Mucosa of descending colon (tissue), 3 donors: ENCODE results near the gene ATP1B3. TPM values are rescaled to one million over a fixed set of nuclear protein-coding genes. Genes with fewer than 3 reads are reported as not detected.
"Not testable (repeated sequence)": the region's sequence is repeated elsewhere in the genome, so short reads cannot be mapped to it uniquely, and the experiment has no call there.

ENCODE experiments used
- ATAC-seq: fragments of 200-7000 bp; cut with Tn5 transposase; one replicate; pipeline ENCODE4 v1.9.1; 2020; ENCODE audit warnings: mild to moderate bottlenecking, moderate library complexity
- DNase-seq, 3 donors: peaks; one replicate each; pipeline ENCODE4 v3.0.0-alpha.2; 2020
- H3K36me3 ChIP-seq: fragments of 200-600 bp; one replicate; pipeline ENCODE4 v1.8.0; 2021; ENCODE audit warnings: low read depth, mild to moderate bottlenecking
- H3K4me1 ChIP-seq: fragments of 200-600 bp; one replicate; pipeline ENCODE4 v1.8.0; 2021; ENCODE audit warnings: low read depth, mild to moderate bottlenecking
- H3K4me3 ChIP-seq: fragments of 200-600 bp; one replicate; pipeline ENCODE4 v1.8.0; 2021; ENCODE audit warnings: mild to moderate bottlenecking
- H3K9me3 ChIP-seq: fragments of 200-600 bp; one replicate; pipeline ENCODE4 v1.8.0; 2021; ENCODE audit warnings: mild to moderate bottlenecking
- intact Hi-C, 2 donors: fragments of 100-400 bp; cut with DNase I in 1 of 2; cut with micrococcal nuclease in 1 of 2; formaldehyde crosslinking; loops; one replicate each; pipeline versions ENCODE4 v1.11.0 to v1.11.1; 2022; cut with DNase I, micrococcal nuclease
- total RNA-seq, 3 donors: library from RNA; stranded (reverse); fragmentation: NEBNext Ultra II Directional in 2 of 3; extraction: Animal tissue kit (Norgen Biotek cat#: 25700) in 2 of 3; gene quantifications; one replicate each; pipeline versions ENCODE4 v1.2.1 to v1.2.4, GENCODE V29; 2021 to 2023
- TF ChIP-seq, protein P1 (sequence below): fragments of 200-600 bp; IDR thresholded peaks from one replicate; pipeline ENCODE4 v1.8.0; 2022; ENCODE audit warnings: antibody characterized with exemption, mild to moderate bottlenecking
- donor health status: DM: no; HTN: no; CAD: no; lungs with moderate emphysema.
- donor health status: DM: no; HTN: no; CAD: no.
- donor health status: DM: no; HTN: yes; CAD: no.

The ATP1B3 gene
- total RNA-seq, 3 donors from 2014 or later, result 266 to 466 (median 330) TPM

- no peak overlapping the region for H3K4me3 ChIP-seq
- DNase-seq, result no peak
- H3K36me3 ChIP-seq, result no peaks in the 10 kb centered on the region
- TF ChIP-seq, protein P1, sequence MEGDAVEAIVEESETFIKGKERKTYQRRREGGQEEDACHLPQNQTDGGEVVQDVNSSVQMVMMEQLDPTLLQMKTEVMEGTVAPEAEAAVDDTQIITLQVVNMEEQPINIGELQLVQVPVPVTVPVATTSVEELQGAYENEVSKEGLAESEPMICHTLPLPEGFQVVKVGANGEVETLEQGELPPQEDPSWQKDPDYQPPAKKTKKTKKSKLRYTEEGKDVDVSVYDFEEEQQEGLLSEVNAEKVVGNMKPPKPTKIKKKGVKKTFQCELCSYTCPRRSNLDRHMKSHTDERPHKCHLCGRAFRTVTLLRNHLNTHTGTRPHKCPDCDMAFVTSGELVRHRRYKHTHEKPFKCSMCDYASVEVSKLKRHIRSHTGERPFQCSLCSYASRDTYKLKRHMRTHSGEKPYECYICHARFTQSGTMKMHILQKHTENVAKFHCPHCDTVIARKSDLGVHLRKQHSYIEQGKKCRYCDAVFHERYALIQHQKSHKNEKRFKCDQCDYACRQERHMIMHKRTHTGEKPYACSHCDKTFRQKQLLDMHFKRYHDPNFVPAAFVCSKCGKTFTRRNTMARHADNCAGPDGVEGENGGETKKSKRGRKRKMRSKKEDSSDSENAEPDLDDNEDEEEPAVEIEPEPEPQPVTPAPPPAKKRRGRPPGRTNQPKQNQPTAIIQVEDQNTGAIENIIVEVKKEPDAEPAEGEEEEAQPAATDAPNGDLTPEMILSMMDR, result no peak
- no peaks in the 10 kb centered on the region for H3K4me1 ChIP-seq
- ATAC-seq, result no peak
- intact Hi-C loops, result no loop called here
- no peaks in the 10 kb centered on the region for H3K9me3 ChIP-seq
Measured at GRCh38 chr3:141909408-141909807, 33.0 kb downstream of the ATP1B3 start.

- H3K36me3 ChIP-seq, intact Hi-C loops, H3K9me3 ChIP-seq: not testable (repeated sequence)
Measured at GRCh38 chr3:141909986-141910385, 33.5 kb downstream of the ATP1B3 start.

GRCh38 chr3:141913150-141913811, 36.8 kb downstream of the ATP1B3 start:
- DNase-seq, result peak in 1 of 3 donors; percentile 78
- no peaks in the 10 kb centered on the region for H3K9me3 ChIP-seq
- H3K4me1 ChIP-seq, result no peaks in the 10 kb centered on the region
- H3K36me3 ChIP-seq, result no peaks in the 10 kb centered on the region
- TF ChIP-seq, protein P1, result peak; percentile 33
- intact Hi-C loops, result no loop called here
- H3K4me3 ChIP-seq, result no peak overlapping the region
- peak; percentile 89 for ATAC-seq

More at GRCh38 chr3:141909986-141910385, 33.5 kb downstream of the ATP1B3 start:
- ATAC-seq, H3K4me1 ChIP-seq, H3K4me3 ChIP-seq, DNase-seq: not testable (repeated sequence)

DNA sequence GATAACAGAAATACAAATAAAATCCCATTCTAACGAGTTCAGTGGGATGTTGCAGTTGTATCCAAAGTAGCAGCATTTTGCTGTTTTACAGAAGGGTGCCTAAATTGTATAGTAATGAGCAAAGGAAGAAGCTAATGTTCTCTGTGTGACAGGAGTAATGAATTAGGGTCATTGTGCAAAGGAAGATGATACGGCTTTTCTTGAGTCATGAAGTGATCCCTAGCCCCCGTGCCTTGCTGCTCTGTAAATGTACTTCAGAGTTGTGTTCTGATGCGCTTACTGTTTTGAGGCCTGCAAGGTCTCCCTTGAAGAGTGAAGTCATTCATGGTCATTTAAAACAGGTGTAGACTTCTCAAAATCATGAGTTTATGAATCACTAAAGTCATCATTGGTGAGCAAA, 37.9 kb downstream of the ATP1B3 start:
- Histone ChIP-seq H3K4me3 (no peak overlapping the region), H3K36me3 (no peaks in the 10 kb centered on the region), H3K9me3 (no peaks in the 10 kb centered on the region), H3K4me1 (no peaks in the 10 kb centered on the region)
- intact Hi-C loops, result no loop called here
- DNase-seq (no peak), ATAC-seq (no peak)
- TF ChIP-seq, protein P1, result no peak

DNA sequence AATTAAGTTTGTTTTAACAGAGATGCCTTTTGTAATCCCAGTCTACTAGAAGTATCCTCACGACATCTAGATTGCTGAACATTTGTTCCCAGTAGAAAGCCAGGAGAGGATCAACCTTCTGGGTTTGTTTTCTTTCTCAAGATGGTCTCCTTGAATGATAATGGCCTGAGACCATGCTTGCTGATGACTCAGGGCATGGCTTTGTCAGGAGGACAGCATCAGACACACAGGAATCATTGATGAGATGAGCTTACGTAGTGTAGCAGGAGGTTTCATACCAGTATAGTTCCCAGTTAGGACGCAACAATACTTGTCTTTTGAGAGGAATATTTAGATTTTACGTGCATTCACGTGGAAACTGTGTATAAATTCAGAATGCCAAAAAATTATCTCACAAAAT, 38.6 kb downstream of the ATP1B3 start:
- no peaks in the 10 kb centered on the region for H3K9me3 ChIP-seq
- no peaks in the 10 kb centered on the region for H3K36me3 ChIP-seq
- ATAC-seq (no peak), DNase-seq (no peak)
- no peaks in the 10 kb centered on the region for H3K4me1 ChIP-seq
- intact Hi-C loops, result no loop called here
- H3K4me3 ChIP-seq, result no peak overlapping the region
- TF ChIP-seq, protein P1, result no peak

DNA sequence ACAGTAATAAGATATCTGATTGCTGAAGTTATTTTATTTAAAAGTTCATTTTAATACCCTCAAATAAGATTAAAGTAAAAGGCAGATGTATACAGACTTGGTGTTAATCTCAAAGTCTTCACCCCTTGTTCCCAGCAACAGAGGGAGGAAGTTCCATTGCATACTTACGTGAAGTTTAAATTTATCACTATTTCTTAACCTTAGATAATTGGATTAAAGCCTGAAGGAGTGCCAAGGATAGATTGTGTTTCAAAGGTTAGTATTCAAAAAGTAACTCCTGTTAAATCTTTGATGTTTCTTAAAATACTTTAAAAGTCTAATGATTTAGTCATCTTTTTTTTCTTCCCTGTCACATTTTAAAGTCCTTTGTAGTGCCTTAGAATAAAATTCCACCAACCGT, 39.3 kb downstream of the ATP1B3 start:
- TF ChIP-seq, protein P1, result no peak
- H3K4me1 ChIP-seq, result no peaks in the 10 kb centered on the region
- no peaks in the 10 kb centered on the region for H3K9me3 ChIP-seq
- intact Hi-C loops, result no loop called here
- no peaks in the 10 kb centered on the region for H3K36me3 ChIP-seq
- no peak for ATAC-seq
- no peak for DNase-seq
- H3K4me3 ChIP-seq, result no peak overlapping the region
